Fibroblast of upper back skin (primary cell): ENCODE data around the gene KATNIP.

Experiments
- DNase-seq: peaks from one replicate; pipeline ENCODE4 v3.0.0-alpha.2; 2013

Gene KATNIP

DNA sequence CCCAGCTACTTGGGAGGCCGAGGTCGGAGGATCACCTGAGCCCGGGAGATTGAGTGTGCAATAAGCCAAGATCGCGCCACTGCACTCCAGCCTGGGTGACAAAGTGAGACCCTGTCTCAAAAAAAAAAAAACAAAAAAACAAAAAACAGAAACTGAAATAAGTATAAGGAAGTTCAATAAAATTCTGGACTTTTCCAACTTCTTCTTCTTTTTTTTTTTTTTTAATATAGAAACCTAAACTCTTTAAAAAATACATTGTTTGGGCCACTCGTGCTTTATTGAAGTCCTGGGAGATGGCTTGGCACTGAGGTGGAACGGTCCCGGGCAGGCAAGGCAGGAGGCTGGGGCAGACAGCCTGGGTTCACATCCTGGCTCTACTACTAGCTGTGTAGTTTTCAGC is 36.8 kb downstream of the KATNIP start:
- DNase-seq, result no peak

DNA sequence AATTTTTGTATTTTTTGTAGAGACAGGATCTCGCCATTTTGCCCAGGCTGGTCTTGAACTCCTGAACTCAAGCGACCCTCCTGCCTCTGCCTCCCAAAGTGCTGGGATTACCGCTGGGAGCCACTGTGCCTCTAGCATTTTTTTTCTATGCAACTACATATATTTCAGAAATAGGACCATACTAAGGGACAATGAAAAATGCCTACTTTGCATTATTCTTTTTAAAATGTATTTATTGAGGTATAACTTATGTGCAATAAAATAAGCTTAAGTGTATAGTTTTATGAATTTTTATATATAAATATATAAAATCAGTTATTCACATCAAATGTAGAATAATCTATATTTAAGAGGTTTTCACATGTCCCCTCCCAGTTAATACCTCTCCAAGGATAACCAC is 38.1 kb downstream of the KATNIP start:
- no peak for DNase-seq

DNA sequence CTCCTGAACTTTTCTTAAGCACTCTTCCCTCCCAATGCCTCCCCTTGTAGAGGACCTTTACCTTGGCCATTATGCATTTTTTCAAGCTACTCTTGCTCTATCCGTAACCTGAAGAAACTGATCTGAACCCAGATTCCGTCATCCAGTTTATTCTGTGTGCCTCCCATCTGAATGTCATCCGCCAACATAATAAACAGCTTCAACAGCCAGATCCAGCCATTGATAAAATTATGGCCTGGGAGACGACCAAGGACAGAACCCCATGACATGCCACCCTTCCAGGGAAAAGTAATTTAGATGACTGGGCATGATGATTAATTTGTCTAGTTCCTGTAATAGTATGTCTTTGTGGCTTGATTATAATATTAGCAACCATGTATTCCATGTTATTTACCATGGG is 41.9 kb downstream of the KATNIP start:
- DNase-seq, result no peak

DNA sequence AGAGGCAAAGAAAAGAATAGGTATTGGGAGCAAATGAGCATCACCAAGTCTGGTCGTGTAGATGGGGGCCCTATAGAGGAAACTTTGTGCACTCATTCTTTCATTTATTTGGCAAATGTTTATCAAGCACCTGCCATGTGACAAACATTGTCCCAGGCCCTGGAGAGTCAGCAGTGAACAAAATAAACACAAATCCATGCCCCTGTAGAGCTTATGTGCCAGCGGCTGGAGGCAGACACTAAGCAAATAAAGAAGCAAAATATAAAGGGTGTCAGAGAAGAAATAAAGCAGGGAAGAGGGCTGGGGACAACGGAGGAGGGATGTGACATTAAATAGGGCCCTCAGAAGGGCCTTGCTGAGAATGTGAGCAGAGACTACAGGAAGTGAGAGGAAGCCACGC is 45.5 kb downstream of the KATNIP start:
- no peak for DNase-seq

GRCh38 chr16:27595993-27596392 is 46.0 kb downstream of the KATNIP start:
- no peak for DNase-seq

DNA sequence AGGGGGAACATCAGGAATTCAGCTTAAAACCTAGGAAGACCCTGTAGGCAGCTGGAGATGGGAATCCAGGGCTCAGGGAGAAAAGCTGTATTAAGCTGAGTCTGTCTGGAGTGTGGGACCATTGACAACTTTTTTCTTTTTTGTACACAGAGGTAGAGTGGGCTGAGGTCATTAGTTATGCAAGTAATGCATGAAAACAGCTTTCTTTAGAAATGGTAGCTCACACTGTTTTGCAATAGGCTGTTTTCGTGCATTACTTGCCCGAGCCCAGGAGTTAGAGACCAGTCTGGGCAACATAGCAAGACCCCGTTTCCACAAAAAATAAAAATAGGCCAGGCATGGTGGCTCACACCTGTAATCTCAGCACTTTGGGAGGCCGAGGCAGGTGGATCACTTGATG is 46.5 kb downstream of the KATNIP start:
- DNase-seq, result no peak

- DNase-seq, result no peak
Measured at GRCh38 chr16:27597361-27597760, 47.4 kb downstream of the KATNIP start.

DNA sequence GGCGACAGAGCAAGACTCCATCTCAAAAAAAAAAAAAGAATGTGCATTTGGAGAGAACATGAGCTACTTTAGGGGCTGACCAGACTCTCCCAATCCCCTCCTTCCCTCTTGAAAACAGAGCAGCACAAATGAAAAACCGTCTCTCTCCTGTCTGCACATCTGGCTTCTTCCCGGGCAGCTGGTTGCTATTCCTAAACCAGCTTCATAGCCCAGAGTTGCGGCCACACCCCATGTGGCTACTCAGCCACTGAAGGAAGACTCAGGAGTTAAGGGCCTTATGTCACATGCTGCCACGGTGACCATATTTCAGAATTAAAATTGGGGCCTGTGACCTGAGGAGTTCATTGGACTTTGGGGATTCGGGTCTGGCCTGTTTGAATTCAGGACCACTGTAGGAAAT is 48.3 kb downstream of the KATNIP start:
- no peak for DNase-seq

DNA sequence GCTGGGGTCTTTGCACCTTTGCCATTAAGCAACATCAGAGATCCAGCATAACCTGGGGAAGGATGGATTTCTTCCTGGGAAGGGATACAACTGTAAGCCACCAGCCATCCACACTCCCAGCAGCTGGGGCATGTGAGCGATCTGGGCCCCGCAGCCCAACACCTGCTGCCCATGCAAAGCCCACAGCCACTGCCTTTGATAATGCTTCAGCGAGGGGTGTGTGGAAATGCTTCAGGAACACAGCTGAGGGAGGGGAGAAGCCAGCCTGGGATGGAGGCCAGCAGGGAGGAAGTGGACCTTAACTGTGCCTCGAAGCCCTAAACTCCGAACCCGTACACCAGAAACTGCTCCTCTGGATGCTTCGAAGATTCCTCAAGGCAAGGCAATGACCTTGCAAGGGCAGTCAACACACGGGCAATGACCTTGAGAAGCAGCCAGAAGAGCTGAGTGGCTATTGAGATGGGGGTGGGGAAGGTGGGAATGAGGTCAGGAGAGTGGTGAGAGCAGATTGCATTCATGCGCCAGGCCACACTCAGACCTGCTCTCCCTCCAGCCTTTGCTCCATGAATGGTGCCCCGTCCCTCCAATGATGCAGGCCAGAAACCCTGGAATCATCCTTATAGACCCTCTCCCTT is 49.1 kb downstream of the KATNIP start:
- no peak for DNase-seq

GRCh38 chr16:27599606-27600005 is 49.7 kb downstream of the KATNIP start:
- no peak for DNase-seq
